Adrenal gland (tissue), 12 donors: Measurements from ENCODE around the gene CHST2. TPM values are rescaled to one million over a fixed set of nuclear protein-coding genes. Genes with fewer than 3 reads are reported as not detected.

ENCODE experiments used
- DNase-seq, 7 donors: peaks; one replicate each; pipeline ENCODE4 v3.0.0-alpha.2; 2019 to 2020
- H3K27ac ChIP-seq, 5 donors: fragments of 200-600 bp; sonication (generic) in 4 of 5; 1 replicate in 3 of 5; 2 replicates in 2 of 5; pipeline versions ENCODE4 v1.5.1 to v1.8.0; 2016 to 2020; ENCODE audit warnings: mild to moderate bottlenecking in 1 of 5
- H3K27me3 ChIP-seq: fragments of 200-600 bp; 2 replicates; pipeline ENCODE4 v1.8.0; 2021
- H3K36me3 ChIP-seq, 2 donors: fragments of 200-600 bp; replicated peaks in 1 of 2; 1 replicate in 1 of 2; 2 replicates in 1 of 2; pipeline versions ENCODE4 v1.5.1 to v1.8.0; 2018 to 2022
- H3K4me1 ChIP-seq, 2 donors: fragments of 200-600 bp; replicated peaks in 1 of 2; 1 replicate in 1 of 2; 2 replicates in 1 of 2; pipeline versions ENCODE4 v1.5.1 to v1.8.0; 2018 to 2021
- H3K4me3 ChIP-seq, 4 donors: fragments of 200-600 bp; sonication (generic) in 3 of 4; one replicate each; pipeline ENCODE4 v1.5.1; 2016 to 2018
- H3K9me3 ChIP-seq, 3 donors: fragments of 200-600 bp; sonication (generic) in 1 of 3; replicated peaks in 1 of 3; 1 replicate in 2 of 3; 2 replicates in 1 of 3; pipeline versions ENCODE4 v1.5.1 to v1.8.0; 2016 to 2021
- POLR2A ChIP-seq, 2 donors: fragments of 450-650 bp; IDR thresholded peaks; one replicate each; pipeline ENCODE4 v1.6.1; 2017; ENCODE audit warnings: antibody characterized with exemption in 2 of 2, mild to moderate bottlenecking in 2 of 2, moderate library complexity in 1 of 2
- WGBS, 4 donors: extraction: QIAGEN DNeasy Blood & Tissue Kit in 2 of 4; methylation state at CpG; one replicate each; pipeline versions ENCODE4 v1.1.5 to v1.1.7; 2013 to 2017; 5-methylcytosine and 5-hydroxymethylcytosine counted together
- intact Hi-C, 2 donors: fragments of 100-400 bp; cut with DNase I; formaldehyde crosslinking; loops; one replicate each; pipeline versions ENCODE4 v1.14.1 to v1.15.0; 2022 to 2023
- polyA plus RNA-seq, 3 donors: library from polyadenylated mRNA; stranded (reverse); fragments of 200-250 nt in 2 of 3; fragments of 350-450 nt in 1 of 3; fragmentation: Illumina TruSeq in 1 of 3; extraction: RNeasy Lipid Tissue Mini Kit (QIAGEN cat#74804) in 1 of 3; gene quantifications; one replicate each; pipeline ENCODE4 v1.2.3, GENCODE V29; 2013 to 2014
- total RNA-seq, 9 donors: library from RNA; depleted of rRNA in 4 of 9; stranded (reverse); fragments of >200 nt in 4 of 9; fragments of 120-200 nt in 1 of 9; fragmentation: NEBNext Ultra II Directional in 1 of 9; extraction: Animal tissue kit (Norgen Biotek cat#: 25700) in 1 of 9; gene quantifications; one replicate each; pipeline versions ENCODE4 v1.1.0 to v1.2.4, GENCODE V29; 2013 to 2023
- TF ChIP-seq, protein P1 (sequence below), 6 experiments: fragments of 450-650 bp in 4 of 6; fragments of 200-600 bp in 2 of 6; sonication (generic) in 1 of 6; IDR thresholded peaks; 1 replicate in 5 of 6; 2 replicates in 1 of 6; pipeline versions ENCODE4 v1.5.1 to v1.8.0; 2016 to 2021; ENCODE audit warnings: antibody characterized with exemption in 6 of 6, mild to moderate bottlenecking in 2 of 6, moderate library complexity in 1 of 6
- donor health status: healthy with polysubstance abuse.
- donor health status: Bipolar disorder and iron deficiency.
- donor health status: DM: yes; HTN: yes; CAD: no.
- donor health status: DM: no; HTN: no; CAD: no.
- donor health status: DM: no; HTN: no; CAD: no.
- donor health status: DM: yes; HTN: yes; CAD: no.

The CHST2 gene
- total and polyA plus RNA-seq, 12 donors = 1.9 to 11.4 (median 3.6) TPM

DNA sequence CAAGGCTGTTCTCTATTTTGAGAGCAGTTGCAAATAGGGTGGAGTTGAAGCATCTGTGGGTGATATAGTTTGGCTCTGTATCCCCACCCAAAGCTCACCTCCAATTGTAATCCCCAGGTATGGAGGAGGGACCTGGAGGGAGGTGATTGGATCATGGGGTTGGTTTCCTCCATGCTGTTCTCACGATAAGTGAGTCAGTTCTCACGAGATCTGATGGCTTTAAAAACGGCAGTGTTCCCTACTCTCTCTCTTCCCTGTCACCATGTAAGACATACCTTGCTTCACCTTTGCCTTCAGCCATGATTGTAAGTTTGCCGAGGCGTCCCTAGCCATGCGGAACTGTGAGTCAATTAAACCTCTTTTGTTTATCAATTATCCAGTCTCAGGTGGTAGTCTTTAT is 21.0 kb downstream of the CHST2 start:
- intact Hi-C loops = no loop called here
- Histone ChIP-seq H3K27me3 (no peaks in the 10 kb centered on the region), H3K9me3 (no peaks in the 10 kb centered on the region), H3K27ac (no peak overlapping the region), H3K36me3 (no peaks in the 10 kb centered on the region), H3K4me3 (no peak overlapping the region), H3K4me1 (no peaks in the 10 kb centered on the region)
- no peak for DNase-seq
- no peak for TF ChIP-seq POLR2A (IDR thresholded peaks at IDR 0.05)
- TF ChIP-seq, protein P1, sequence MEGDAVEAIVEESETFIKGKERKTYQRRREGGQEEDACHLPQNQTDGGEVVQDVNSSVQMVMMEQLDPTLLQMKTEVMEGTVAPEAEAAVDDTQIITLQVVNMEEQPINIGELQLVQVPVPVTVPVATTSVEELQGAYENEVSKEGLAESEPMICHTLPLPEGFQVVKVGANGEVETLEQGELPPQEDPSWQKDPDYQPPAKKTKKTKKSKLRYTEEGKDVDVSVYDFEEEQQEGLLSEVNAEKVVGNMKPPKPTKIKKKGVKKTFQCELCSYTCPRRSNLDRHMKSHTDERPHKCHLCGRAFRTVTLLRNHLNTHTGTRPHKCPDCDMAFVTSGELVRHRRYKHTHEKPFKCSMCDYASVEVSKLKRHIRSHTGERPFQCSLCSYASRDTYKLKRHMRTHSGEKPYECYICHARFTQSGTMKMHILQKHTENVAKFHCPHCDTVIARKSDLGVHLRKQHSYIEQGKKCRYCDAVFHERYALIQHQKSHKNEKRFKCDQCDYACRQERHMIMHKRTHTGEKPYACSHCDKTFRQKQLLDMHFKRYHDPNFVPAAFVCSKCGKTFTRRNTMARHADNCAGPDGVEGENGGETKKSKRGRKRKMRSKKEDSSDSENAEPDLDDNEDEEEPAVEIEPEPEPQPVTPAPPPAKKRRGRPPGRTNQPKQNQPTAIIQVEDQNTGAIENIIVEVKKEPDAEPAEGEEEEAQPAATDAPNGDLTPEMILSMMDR (IDR thresholded peaks at IDR 0.05) = no peak
- WGBS, 4 donors = 80 to 95% (median 87%) methylated on average over 6 of the region's 6 CpGs

DNA sequence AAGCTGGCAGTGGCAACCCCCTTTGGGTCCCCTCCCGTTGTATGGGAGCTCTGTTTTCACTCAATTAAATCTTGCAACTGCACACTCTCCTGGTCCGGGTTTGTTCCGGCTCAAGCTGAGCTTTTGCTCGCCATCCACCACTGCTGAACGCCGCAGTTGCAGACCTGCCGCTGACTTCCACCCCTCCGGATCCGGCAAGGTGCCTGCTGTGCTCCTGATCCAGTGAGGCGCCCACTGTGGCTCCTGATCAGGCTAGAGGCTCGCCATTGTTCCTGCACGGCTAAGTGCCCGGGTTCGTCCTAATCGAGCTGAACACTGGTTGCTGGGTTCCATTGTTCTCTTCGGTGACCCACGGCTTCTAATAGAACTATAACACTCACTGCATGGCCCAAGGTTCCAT is 22.8 kb downstream of the CHST2 start:
- DNase-seq = no peak
- intact Hi-C loops = no loop called here
- Histone ChIP-seq H3K9me3 (no peaks in the 10 kb centered on the region), H3K4me1 (no peaks in the 10 kb centered on the region), H3K27me3 (no peaks in the 10 kb centered on the region), H3K36me3 (no peaks in the 10 kb centered on the region), H3K4me3 (no peak overlapping the region), H3K27ac (no peak overlapping the region)
- TF ChIP-seq, protein P1 (IDR thresholded peaks at IDR 0.05) = no peak
- no peak for TF ChIP-seq POLR2A (IDR thresholded peaks at IDR 0.05)
- WGBS, 4 donors = 86 to 94% (median 89%) methylated on average over 17 of the region's 17 CpGs

DNA sequence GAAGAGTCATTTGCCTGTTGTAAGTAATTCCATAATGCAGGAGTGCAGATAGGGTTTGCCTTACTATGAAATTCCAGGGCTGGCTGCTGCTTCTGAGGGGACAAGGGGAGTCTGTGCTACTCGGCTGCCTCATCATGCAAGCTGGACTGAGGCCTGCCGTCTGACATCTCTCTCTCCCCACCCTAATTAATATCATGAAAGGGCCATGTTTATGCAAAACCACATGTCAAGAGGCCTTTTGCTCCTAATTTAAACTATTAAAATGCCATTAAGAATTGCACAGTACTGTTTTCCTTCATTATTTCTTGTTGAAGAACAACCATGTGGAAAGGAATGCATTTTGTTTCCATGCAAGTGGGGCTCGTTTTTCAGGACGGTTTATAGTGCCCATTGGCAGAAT is 26.3 kb downstream of the CHST2 start:
- intact Hi-C loops = no loop called here
- Histone ChIP-seq H3K4me1 (no peaks in the 10 kb centered on the region), H3K27me3 (no peaks in the 10 kb centered on the region), H3K27ac (no peak overlapping the region), H3K36me3 (no peaks in the 10 kb centered on the region), H3K4me3 (no peak overlapping the region), H3K9me3 (no peaks in the 10 kb centered on the region)
- TF ChIP-seq, protein P1 (IDR thresholded peaks at IDR 0.05) = no peak
- no peak for TF ChIP-seq POLR2A (IDR thresholded peaks at IDR 0.05)
- WGBS, 4 donors = 41 to 80% (median 67%) methylated on average over 4 of the region's 4 CpGs
- DNase-seq = no peak

DNA sequence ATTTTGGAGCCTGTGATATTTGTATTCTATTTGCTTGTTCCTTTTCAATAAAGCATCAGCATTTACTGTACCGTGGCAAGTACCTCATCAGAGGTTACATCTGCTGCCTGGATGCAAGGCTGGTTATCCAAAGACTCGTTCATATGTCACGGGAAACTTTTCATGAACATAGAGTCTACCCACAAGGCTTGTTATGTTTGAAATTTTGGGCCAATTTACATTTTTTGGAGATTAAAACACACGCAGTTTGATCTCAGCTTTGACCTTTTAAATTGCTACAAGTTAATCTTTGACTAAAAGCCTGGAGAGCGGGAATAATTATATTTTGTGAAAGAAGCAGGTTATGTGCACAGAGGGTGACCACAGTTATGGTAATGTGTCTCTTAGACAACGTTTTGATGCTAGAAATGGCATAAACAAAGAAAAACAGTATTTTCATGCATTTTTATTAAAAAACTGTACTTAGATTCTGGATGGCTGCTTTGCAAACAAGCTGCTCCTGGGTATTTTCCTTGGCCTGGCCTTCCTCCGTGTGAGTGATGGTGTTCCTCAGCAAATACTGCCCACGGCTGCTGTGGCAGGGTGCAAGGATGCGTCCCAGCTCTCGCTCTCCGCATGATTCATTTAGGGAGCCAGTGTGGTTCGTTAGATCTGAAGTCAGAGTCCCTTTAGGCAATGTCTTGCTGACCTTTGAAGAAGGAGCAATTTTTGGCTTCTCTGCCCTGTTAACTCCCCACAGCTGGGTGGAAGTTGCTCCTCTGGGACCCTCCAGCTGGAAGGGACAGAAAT is 27.1 kb downstream of the CHST2 start:
- no peak overlapping the region for H3K4me3 ChIP-seq
- no peaks in the 10 kb centered on the region for H3K9me3 ChIP-seq
- WGBS, 4 donors = 71 to 83% (median 75%) methylated on average over 12 of the region's 12 CpGs
- H3K27ac ChIP-seq = no peak overlapping the region
- DNase-seq = no peak
- no peaks in the 10 kb centered on the region for H3K4me1 ChIP-seq
- H3K27me3 ChIP-seq = no peaks in the 10 kb centered on the region
- H3K36me3 ChIP-seq = no peaks in the 10 kb centered on the region
- intact Hi-C loops = no loop called here
- TF ChIP-seq, protein P1 (IDR thresholded peaks at IDR 0.05) = no peak
- TF ChIP-seq POLR2A (IDR thresholded peaks at IDR 0.05) = no peak
